ENCODE data around the gene FCHSD2. TPM values are rescaled to one million over a fixed set of nuclear protein-coding genes. Genes with fewer than 3 reads are reported as not detected.

FCHSD2 gene
- total and polyA plus RNA-seq, 2 of the 13 experiments (the other 11 are each of a cell fraction or from before 2014, with no cell fraction given) = 20.5 to 24.8 TPM

DNA sequence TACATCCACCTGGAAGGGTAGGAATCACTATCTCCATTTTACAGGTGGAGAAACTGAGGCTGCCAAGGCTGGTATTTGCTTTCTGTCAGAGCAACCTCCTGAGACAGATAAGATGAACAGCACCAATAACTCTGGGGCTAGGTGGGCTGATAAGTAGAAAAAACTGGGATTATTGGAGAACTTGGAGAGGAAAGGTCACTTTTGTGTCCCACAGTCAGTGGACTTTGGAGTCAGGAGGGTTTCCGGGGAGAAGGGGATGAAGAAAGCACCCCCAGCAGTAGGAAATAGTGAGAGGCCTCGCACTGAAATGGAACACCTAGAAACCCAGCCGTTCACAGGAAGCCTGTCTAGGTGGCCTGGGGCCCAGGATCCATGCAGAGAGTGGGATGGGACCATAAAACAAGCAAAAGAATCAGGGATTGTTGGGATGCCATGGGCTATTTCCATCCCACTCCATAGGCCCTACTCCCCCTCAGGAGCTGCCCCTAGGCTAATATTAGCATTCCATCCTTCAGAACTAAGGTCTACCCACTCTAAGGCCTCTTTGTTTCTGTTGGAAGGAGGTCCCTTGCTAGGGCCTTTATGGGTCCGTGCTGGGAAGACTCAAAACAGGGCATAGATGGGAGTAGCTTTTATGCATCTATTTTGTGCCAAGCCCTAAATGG lies 31.0 kb upstream of the FCHSD2 start (continued):
- TF ChIP-seq, protein P1, sequence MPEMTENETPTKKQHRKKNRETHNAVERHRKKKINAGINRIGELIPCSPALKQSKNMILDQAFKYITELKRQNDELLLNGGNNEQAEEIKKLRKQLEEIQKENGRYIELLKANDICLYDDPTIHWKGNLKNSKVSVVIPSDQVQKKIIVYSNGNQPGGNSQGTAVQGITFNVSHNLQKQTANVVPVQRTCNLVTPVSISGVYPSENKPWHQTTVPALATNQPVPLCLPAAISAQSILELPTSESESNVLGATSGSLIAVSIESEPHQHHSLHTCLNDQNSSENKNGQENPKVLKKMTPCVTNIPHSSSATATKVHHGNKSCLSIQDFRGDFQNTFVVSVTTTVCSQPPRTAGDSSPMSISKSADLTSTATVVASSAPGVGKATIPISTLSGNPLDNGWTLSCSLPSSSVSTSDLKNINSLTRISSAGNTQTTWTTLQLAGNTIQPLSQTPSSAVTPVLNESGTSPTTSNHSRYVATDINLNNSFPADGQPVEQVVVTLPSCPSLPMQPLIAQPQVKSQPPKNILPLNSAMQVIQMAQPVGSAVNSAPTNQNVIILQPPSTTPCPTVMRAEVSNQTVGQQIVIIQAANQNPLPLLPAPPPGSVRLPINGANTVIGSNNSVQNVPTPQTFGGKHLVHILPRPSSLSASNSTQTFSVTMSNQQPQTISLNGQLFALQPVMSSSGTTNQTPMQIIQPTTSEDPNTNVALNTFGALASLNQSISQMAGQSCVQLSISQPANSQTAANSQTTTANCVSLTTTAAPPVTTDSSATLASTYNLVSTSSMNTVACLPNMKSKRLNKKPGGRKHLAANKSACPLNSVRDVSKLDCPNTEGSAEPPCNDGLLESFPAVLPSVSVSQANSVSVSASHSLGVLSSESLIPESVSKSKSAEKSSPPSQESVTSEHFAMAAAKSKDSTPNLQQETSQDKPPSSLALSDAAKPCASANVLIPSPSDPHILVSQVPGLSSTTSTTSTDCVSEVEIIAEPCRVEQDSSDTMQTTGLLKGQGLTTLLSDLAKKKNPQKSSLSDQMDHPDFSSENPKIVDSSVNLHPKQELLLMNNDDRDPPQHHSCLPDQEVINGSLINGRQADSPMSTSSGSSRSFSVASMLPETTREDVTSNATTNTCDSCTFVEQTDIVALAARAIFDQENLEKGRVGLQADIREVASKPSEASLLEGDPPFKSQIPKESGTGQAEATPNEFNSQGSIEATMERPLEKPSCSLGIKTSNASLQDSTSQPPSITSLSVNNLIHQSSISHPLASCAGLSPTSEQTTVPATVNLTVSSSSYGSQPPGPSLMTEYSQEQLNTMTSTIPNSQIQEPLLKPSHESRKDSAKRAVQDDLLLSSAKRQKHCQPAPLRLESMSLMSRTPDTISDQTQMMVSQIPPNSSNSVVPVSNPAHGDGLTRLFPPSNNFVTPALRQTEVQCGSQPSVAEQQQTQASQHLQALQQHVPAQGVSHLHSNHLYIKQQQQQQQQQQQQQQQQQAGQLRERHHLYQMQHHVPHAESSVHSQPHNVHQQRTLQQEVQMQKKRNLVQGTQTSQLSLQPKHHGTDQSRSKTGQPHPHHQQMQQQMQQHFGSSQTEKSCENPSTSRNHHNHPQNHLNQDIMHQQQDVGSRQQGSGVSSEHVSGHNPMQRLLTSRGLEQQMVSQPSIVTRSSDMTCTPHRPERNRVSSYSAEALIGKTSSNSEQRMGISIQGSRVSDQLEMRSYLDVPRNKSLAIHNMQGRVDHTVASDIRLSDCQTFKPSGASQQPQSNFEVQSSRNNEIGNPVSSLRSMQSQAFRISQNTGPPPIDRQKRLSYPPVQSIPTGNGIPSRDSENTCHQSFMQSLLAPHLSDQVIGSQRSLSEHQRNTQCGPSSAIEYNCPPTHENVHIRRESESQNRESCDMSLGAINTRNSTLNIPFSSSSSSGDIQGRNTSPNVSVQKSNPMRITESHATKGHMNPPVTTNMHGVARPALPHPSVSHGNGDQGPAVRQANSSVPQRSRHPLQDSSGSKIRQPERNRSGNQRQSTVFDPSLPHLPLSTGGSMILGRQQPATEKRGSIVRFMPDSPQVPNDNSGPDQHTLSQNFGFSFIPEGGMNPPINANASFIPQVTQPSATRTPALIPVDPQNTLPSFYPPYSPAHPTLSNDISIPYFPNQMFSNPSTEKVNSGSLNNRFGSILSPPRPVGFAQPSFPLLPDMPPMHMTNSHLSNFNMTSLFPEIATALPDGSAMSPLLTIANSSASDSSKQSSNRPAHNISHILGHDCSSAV (CRISPR knock-in tag; IDR thresholded peaks at IDR 0.05; ENCODE audit: borderline replicate concordance) = no peak
- no peak for TF ChIP-seq FIP1L1 (IDR thresholded peaks at IDR 0.05; ENCODE audit: borderline replicate concordance, insufficient read depth, low read depth, low read length)
- TF ChIP-seq, protein P2, sequence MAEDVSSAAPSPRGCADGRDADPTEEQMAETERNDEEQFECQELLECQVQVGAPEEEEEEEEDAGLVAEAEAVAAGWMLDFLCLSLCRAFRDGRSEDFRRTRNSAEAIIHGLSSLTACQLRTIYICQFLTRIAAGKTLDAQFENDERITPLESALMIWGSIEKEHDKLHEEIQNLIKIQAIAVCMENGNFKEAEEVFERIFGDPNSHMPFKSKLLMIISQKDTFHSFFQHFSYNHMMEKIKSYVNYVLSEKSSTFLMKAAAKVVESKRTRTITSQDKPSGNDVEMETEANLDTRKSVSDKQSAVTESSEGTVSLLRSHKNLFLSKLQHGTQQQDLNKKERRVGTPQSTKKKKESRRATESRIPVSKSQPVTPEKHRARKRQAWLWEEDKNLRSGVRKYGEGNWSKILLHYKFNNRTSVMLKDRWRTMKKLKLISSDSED (CRISPR knock-in tag; IDR thresholded peaks at IDR 0.05) = no peak
- no peak for TF ChIP-seq MYC (CRISPR knock-in tag; IDR thresholded peaks at IDR 0.05; ENCODE audit: borderline replicate concordance)
- TF ChIP-seq, protein P3, sequence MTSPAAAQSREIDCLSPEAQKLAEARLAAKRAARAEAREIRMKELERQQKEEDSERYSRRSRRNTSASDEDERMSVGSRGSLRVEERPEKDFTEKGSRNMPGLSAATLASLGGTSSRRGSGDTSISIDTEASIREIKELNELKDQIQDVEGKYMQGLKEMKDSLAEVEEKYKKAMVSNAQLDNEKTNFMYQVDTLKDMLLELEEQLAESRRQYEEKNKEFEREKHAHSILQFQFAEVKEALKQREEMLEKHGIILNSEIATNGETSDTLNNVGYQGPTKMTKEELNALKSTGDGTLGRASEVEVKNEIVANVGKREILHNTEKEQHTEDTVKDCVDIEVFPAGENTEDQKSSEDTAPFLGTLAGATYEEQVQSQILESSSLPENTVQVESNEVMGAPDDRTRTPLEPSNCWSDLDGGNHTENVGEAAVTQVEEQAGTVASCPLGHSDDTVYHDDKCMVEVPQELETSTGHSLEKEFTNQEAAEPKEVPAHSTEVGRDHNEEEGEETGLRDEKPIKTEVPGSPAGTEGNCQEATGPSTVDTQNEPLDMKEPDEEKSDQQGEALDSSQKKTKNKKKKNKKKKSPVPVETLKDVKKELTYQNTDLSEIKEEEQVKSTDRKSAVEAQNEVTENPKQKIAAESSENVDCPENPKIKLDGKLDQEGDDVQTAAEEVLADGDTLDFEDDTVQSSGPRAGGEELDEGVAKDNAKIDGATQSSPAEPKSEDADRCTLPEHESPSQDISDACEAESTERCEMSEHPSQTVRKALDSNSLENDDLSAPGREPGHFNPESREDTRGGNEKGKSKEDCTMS (CRISPR knock-in tag; conservative IDR thresholded peaks at IDR 0.05) = no peak
- TF ChIP-seq, protein P4, sequence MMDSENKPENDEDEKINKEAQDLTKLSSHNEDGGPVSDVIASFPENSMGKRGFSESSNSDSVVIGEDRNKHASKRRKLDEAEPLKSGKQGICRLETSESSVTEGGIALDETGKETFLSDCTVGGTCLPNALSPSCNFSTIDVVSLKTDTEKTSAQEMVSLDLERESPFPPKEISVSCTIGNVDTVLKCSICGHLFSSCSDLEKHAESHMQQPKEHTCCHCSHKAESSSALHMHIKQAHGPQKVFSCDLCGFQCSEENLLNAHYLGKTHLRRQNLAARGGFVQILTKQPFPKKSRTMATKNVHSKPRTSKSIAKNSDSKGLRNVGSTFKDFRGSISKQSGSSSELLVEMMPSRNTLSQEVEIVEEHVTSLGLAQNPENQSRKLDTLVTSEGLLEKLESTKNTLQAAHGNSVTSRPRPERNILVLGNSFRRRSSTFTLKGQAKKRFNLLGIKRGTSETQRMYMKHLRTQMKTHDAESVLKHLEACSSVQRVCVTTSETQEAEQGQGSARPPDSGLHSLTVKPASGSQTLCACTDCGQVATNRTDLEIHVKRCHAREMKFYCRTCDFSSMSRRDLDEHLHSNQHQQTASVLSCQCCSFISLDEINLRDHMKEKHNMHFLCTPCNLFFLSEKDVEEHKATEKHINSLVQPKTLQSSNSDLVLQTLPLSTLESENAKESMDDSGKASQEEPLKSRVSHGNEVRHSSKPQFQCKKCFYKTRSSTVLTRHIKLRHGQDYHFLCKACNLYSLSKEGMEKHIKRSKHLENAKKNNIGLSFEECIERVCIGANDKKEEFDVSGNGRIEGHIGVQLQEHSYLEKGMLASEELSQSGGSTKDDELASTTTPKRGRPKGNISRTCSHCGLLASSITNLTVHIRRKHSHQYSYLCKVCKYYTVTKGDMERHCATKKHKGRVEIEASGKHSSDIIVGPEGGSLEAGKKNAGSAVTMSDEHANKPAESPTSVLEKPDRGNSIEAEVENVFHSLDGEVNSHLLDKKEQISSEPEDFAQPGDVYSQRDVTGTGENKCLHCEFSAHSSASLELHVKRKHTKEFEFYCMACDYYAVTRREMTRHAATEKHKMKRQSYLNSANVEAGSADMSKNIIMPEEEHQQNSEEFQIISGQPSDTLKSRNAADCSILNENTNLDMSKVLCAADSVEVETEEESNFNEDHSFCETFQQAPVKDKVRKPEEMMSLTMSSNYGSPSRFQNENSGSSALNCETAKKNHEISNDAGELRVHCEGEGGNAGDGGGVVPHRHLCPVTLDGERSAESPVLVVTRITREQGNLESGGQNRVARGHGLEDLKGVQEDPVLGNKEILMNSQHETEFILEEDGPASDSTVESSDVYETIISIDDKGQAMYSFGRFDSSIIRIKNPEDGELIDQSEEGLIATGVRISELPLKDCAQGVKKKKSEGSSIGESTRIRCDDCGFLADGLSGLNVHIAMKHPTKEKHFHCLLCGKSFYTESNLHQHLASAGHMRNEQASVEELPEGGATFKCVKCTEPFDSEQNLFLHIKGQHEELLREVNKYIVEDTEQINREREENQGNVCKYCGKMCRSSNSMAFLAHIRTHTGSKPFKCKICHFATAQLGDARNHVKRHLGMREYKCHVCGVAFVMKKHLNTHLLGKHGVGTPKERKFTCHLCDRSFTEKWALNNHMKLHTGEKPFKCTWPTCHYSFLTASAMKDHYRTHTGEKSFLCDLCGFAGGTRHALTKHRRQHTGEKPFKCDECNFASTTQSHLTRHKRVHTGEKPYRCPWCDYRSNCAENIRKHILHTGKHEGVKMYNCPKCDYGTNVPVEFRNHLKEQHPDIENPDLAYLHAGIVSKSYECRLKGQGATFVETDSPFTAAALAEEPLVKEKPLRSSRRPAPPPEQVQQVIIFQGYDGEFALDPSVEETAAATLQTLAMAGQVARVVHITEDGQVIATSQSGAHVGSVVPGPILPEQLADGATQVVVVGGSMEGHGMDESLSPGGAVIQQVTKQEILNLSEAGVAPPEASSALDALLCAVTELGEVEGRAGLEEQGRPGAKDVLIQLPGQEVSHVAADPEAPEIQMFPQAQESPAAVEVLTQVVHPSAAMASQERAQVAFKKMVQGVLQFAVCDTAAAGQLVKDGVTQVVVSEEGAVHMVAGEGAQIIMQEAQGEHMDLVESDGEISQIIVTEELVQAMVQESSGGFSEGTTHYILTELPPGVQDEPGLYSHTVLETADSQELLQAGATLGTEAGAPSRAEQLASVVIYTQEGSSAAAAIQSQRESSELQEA (CRISPR knock-in tag; IDR thresholded peaks at IDR 0.05; ENCODE audit: not compliant biosample characterization) = no peak
- peak; percentile 20; the same call in 1 of the 2 replicates for TF ChIP-seq GABPB1 (CRISPR knock-in tag; IDR thresholded peaks at IDR 0.05)
